Osteoblast (primary cell): ENCODE data around the gene ATP5F1E. TPM values are rescaled to one million over a fixed set of nuclear protein-coding genes. Genes with fewer than 3 reads are reported as not detected.

Experiments used
- DNase-seq: peaks from one replicate; pipeline ENCODE4 v3.0.0; 2011; ENCODE audit warnings: low spot score, mixed read lengths; ENCODE audit not compliant: insufficient read length; ENCODE audit errors: missing footprints
- H2AFZ ChIP-seq: 2 replicates; pipeline ENCODE4 v1.6.0; 2011; ENCODE audit warnings: mild to moderate bottlenecking, low read length
- H3K27ac ChIP-seq: 2 replicates; pipeline ENCODE4 v1.5.1; 2011; ENCODE audit warnings: mild to moderate bottlenecking, low read depth, low read length, moderate library complexity
- H3K27me3 ChIP-seq: 2 replicates; pipeline ENCODE4 v1.6.0; 2012; ENCODE audit warnings: mild to moderate bottlenecking, control low read depth, inconsistent platforms, low read length, moderate library complexity; ENCODE audit not compliant: insufficient read depth
- H3K36me3 ChIP-seq: 2 replicates; pipeline ENCODE4 v1.5.1; 2011; ENCODE audit warnings: mild to moderate bottlenecking, low read length, control low read depth, moderate library complexity; ENCODE audit not compliant: insufficient read depth
- H3K4me1 ChIP-seq: 2 replicates; pipeline ENCODE4 v1.5.1; 2011; ENCODE audit warnings: mild to moderate bottlenecking, low read length, control low read depth, moderate library complexity; ENCODE audit not compliant: insufficient read depth
- H3K4me2 ChIP-seq: 2 replicates; pipeline ENCODE4 v1.6.0; 2011; ENCODE audit warnings: mild to moderate bottlenecking, low read length; ENCODE audit not compliant: insufficient read depth
- H3K4me3 ChIP-seq: fragments of 200-600 bp; sonication (generic); 3 replicates; pipeline ENCODE4 v1.5.1; 2012; ENCODE audit warnings: mild to moderate bottlenecking, low read length, inconsistent platforms; ENCODE audit not compliant: insufficient read depth
- H3K79me2 ChIP-seq: 2 replicates; pipeline ENCODE4 v1.6.0; 2012; ENCODE audit warnings: mild to moderate bottlenecking, low read length, control low read depth, inconsistent platforms; ENCODE audit not compliant: insufficient read depth
- H3K9me3 ChIP-seq: 2 replicates; pipeline ENCODE4 v1.5.1; 2011; ENCODE audit warnings: low read depth, low read length, control low read depth
- H4K20me1 ChIP-seq: 2 replicates; pipeline ENCODE4 v1.6.0; 2012; ENCODE audit warnings: mild to moderate bottlenecking, low read length, control low read depth; ENCODE audit not compliant: insufficient read depth
- total RNA-seq: library from RNA; depleted of rRNA; stranded (reverse); fragments of >200 nt; gene quantifications from 2 replicates; pipeline ENCODE4 v1.2.3, GENCODE V29; 2012
- TF ChIP-seq, protein P1 (sequence below): IDR thresholded peaks from 2 replicates; pipeline ENCODE4 v1.5.1; 2011; ENCODE audit warnings: mild to moderate bottlenecking, low read depth, low read length, moderate library complexity; ENCODE audit errors: extremely low read depth

ATP5F1E gene
- total RNA-seq, 1 donor: 19.5 TPM

DNA sequence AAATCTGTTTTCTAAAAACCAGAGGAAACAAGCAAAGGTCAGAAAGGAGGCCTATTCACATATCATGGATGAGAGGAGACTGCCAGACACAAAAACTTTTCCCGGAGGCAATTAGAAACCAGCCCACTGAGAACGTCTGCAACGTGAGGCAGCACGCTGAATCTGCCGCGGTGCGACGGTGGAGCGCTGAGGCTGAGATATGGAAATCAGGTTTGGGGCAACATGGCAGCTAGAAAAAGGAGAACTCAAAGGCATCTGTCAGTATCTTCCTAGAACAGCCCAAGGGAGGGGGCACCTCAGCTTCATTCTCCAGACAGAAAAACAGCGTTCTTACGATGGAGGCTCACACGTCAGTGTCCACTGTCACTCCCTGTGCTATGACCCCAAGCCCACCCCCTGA lies 5.3 kb upstream of the ATP5F1E start:
- no peak for DNase-seq
- Histone ChIP-seq H3K4me2 (no peak overlapping the region), H3K4me3 (no peak overlapping the region), H3K27ac (no peak overlapping the region), H4K20me1 (peaks cover 14% of the 10 kb centered on the region), H3K9me3 (no peaks in the 10 kb centered on the region), H2AFZ (no peak overlapping the region), H3K36me3 (peaks cover 53% of the 10 kb centered on the region), H3K4me1 (peaks cover 17% of the 10 kb centered on the region), H3K27me3 (no peaks in the 10 kb centered on the region), H3K79me2 (peaks cover 68% of the 10 kb centered on the region)
- TF ChIP-seq, protein P1, sequence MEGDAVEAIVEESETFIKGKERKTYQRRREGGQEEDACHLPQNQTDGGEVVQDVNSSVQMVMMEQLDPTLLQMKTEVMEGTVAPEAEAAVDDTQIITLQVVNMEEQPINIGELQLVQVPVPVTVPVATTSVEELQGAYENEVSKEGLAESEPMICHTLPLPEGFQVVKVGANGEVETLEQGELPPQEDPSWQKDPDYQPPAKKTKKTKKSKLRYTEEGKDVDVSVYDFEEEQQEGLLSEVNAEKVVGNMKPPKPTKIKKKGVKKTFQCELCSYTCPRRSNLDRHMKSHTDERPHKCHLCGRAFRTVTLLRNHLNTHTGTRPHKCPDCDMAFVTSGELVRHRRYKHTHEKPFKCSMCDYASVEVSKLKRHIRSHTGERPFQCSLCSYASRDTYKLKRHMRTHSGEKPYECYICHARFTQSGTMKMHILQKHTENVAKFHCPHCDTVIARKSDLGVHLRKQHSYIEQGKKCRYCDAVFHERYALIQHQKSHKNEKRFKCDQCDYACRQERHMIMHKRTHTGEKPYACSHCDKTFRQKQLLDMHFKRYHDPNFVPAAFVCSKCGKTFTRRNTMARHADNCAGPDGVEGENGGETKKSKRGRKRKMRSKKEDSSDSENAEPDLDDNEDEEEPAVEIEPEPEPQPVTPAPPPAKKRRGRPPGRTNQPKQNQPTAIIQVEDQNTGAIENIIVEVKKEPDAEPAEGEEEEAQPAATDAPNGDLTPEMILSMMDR: no peak

DNA sequence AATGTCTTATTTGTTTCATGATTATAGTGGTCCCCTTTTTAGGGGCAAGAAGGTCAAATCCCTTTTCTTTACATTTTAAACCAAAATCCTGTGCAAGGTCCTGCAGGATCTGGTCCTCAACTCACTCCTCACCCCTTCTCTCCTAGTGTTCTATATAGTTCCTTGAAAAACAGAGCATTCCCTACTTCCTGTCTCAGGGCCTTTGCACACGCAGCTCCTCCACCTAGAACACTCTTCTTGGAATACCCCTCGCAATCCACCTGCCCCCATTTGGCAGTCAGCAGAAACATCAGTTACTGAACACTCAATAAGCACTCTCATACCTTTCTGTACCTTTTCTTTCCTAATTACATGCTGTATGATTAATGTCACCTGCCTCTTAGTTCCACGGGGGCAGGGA lies 3.2 kb upstream of the ATP5F1E start:
- TF ChIP-seq, protein P1: no peak
- Histone ChIP-seq H3K79me2 (peaks cover 64% of the 10 kb centered on the region), H3K9me3 (no peaks in the 10 kb centered on the region), H3K4me3 (no peak overlapping the region), H3K36me3 (peaks cover 52% of the 10 kb centered on the region), H3K4me1 (peaks cover 20% of the 10 kb centered on the region), H4K20me1 (peaks cover 16% of the 10 kb centered on the region), H3K4me2 (no peak overlapping the region), H3K27me3 (no peaks in the 10 kb centered on the region), H2AFZ (no peak overlapping the region), H3K27ac (no peak overlapping the region)
- no peak for DNase-seq

DNA sequence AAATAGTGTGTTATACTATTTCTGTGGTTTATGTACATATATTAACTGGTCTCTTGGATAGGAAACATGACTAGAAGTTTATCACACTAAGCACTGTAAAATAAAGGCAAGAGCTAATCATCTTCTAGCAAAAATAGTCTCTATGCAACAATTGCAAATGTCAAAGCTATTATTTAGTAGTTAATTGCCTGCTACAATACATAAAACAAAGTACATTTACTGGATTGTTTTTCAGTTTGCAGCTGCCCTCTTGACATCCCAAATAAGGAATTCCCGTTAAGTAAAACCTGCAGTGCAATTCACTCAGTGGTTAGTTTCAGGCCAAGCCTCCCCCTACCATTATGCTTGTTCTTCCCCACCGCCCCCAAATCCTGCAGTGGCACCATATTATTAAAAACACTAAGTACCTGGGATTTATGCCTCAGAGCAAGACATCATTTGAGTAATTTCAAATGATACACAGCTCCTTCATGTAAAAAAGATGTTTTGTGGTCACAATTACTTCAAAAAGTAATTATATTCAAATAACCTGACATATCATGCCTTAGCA lies 1.6 kb upstream of the ATP5F1E start:
- Histone ChIP-seq H3K27me3 (no peaks in the 10 kb centered on the region), H4K20me1 (peaks cover 12% of the 10 kb centered on the region), H3K4me3 (no peak overlapping the region), H3K4me1 (peaks cover 32% of the 10 kb centered on the region), H3K9me3 (no peaks in the 10 kb centered on the region), H3K36me3 (peaks cover 52% of the 10 kb centered on the region), H3K79me2 (peaks cover 65% of the 10 kb centered on the region), H3K27ac (no peak overlapping the region), H3K4me2 (no peak overlapping the region), H2AFZ (no peak overlapping the region)
- TF ChIP-seq, protein P1: no peak
- no peak for DNase-seq

DNA sequence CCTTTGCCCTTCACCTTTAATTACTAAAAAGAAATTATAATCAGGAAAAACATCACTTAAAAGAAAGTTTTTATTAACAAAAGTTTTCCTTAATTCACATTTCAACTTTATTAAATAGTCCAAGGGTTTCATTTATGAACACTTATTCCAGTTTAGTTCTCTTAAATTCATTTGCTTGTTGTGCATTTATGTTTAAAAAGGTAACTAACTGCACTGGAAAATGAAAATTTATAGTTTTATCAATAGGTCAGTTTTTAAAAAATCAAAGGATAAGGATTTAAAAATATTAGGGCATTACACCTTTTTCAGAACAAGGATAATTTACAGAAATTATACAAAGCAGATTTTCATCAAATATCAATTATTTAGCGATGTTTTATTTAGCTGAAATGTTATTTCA lies 958 bp upstream of the ATP5F1E start:
- no peak for DNase-seq
- Histone ChIP-seq H3K27me3 (no peaks in the 10 kb centered on the region), H2AFZ (no peak overlapping the region), H3K4me2 (peak overlapping the region; percentile 90), H4K20me1 (peaks cover 17% of the 10 kb centered on the region), H3K4me1 (peaks cover 38% of the 10 kb centered on the region), H3K36me3 (peaks cover 53% of the 10 kb centered on the region), H3K79me2 (peaks cover 64% of the 10 kb centered on the region), H3K4me3 (peak overlapping the region; percentile 88), H3K9me3 (no peaks in the 10 kb centered on the region), H3K27ac (peak overlapping the region; percentile 73)
- TF ChIP-seq, protein P1: no peak
